ENCODE results near the gene PEX12.
A peak's percentile ranks its signal among the peaks of the same experiment; 100 is the strongest.

Gene PEX12

DNA sequence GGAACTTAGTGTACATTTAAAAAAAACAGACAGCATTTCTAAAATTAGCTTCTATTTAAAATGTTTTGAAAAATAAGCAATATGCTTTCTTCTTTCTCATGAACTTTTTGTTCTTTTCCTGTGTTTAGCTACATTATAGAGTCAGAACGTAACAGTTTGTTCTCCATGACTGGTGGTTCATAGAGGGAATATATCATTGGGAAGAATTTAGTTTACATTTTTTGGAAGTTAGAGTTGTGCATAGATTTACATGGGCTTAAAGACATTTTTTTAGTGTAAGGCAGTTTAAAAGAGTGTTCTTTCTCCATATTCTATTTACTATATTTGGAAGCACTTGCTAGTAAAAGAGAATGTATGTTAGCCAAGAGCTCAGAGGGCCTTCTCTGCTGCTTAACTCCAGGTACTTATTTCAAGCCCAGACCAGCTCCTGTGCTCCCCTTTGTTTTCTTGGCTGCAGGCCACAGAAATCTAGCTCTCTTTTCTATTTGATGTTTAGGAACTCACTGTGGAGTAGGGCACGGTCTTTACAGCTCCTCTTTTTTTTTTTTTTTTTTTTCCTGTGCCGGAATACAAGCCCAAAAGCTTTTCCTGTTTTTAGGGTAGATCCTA is 29.0 kb upstream of the PEX12 start:
- no peaks in the 10 kb centered on the region for H3K4me1 ChIP-seq (ENCODE audit: control insufficient read depth, insufficient read depth, low read length, poor library complexity, severe bottlenecking)
- H3K9me3 ChIP-seq (ENCODE audit: control insufficient read depth, low read length), result no peaks in the 10 kb centered on the region
- H3K27ac ChIP-seq (ENCODE audit: insufficient read depth, low read length, poor library complexity, severe bottlenecking), result no peak overlapping the region
- H3K27me3 ChIP-seq (replicated peaks; ENCODE audit: control insufficient read depth, insufficient read depth, low read length, poor library complexity, severe bottlenecking), result no peaks in the 10 kb centered on the region
- no peak overlapping the region for H3K4me3 ChIP-seq (ENCODE audit: insufficient read depth, low read depth, low read length, poor library complexity, severe bottlenecking)
- peaks cover 50% of the 10 kb centered on the region for H3K36me3 ChIP-seq (ENCODE audit: control insufficient read depth, insufficient read depth, low read length)
- DNase-seq, result no peak

DNA sequence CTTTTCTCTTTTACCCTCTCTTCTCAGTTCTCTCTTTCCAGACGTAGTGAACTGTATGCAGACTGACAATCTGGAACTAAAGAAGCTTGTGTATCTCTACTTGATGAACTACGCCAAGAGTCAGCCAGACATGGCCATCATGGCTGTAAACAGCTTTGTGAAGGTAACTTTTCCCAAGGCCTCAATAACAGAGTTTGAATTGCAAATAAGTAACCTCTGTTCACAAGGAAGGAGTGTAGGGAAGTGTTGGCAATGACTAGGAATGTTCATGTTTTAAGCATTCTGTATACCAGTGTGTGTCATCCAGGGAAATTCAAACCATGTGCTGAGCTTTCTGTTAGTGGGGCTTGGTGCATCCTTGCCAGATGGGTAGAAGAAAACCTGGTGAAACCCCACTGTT is 27.3 kb upstream of the PEX12 start:
- H3K36me3 ChIP-seq (ENCODE audit: control insufficient read depth, insufficient read depth, low read length), result peaks cover 59% of the 10 kb centered on the region
- H3K4me1 ChIP-seq (ENCODE audit: control insufficient read depth, insufficient read depth, low read length, poor library complexity, severe bottlenecking), result no peaks in the 10 kb centered on the region
- H3K27ac ChIP-seq (ENCODE audit: insufficient read depth, low read length, poor library complexity, severe bottlenecking), result no peak overlapping the region
- no peaks in the 10 kb centered on the region for H3K9me3 ChIP-seq (ENCODE audit: control insufficient read depth, low read length)
- no peak for DNase-seq
- H3K27me3 ChIP-seq (replicated peaks; ENCODE audit: control insufficient read depth, insufficient read depth, low read length, poor library complexity, severe bottlenecking), result no peaks in the 10 kb centered on the region
- H3K4me3 ChIP-seq (ENCODE audit: insufficient read depth, low read depth, low read length, poor library complexity, severe bottlenecking), result no peak overlapping the region

DNA sequence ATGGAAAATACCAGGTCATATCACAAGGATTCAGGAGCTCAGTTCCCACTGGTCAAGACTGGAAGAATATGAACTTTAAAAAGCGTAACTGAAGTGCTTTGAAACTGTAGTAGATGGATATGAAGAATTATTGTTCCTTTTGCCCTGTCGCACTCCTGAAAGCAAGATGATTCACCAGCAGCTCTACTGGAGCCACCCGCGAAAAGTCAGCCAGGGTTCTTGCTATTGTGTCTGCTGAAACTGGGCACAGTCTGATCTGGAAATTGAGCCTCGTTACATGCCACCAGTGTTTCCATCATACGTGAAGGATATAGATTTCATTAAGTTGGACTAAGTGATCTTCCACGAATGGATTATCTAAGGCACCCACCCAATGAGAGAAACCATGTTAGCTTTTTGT is 25.3 kb upstream of the PEX12 start:
- DNase-seq, result no peak
- Histone ChIP-seq H3K27ac (ENCODE audit: insufficient read depth, low read length, poor library complexity, severe bottlenecking) (no peak overlapping the region), H3K27me3 (replicated peaks; ENCODE audit: control insufficient read depth, insufficient read depth, low read length, poor library complexity, severe bottlenecking) (no peaks in the 10 kb centered on the region), H3K4me1 (ENCODE audit: control insufficient read depth, insufficient read depth, low read length, poor library complexity, severe bottlenecking) (no peaks in the 10 kb centered on the region), H3K36me3 (ENCODE audit: control insufficient read depth, insufficient read depth, low read length) (peaks cover 56% of the 10 kb centered on the region), H3K9me3 (ENCODE audit: control insufficient read depth, low read length) (no peaks in the 10 kb centered on the region), H3K4me3 (ENCODE audit: insufficient read depth, low read depth, low read length, poor library complexity, severe bottlenecking) (no peak overlapping the region)

DNA sequence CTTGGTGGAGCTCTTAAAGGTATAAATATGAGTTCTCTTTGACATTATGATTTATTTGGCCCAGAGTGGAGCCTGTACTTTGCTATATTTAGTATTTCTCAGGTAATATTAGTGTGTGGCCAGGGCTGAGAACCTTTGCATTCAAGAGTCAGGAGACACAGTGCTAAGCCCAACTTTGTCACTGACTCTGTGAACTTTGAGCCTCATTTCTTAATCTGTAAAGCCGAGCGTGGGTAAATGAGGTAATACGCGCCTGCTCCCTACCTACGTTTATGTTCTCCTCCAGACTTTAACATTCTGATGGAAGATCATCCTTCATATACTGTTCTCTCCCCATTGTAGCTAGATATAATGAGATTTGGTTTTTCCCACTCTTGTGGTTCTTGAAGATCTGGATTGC is 19.2 kb upstream of the PEX12 start:
- H3K36me3 ChIP-seq (ENCODE audit: control insufficient read depth, insufficient read depth, low read length), result peaks cover 68% of the 10 kb centered on the region

GRCh38 chr17:35596530-35597233 is 18.3 kb upstream of the PEX12 start:
- H3K4me3 ChIP-seq (ENCODE audit: insufficient read depth, low read depth, low read length, poor library complexity, severe bottlenecking), result no peak overlapping the region
- no peak for DNase-seq
- H3K27ac ChIP-seq (ENCODE audit: insufficient read depth, low read length, poor library complexity, severe bottlenecking), result no peak overlapping the region
- H3K36me3 ChIP-seq (ENCODE audit: control insufficient read depth, insufficient read depth, low read length), result peaks cover 59% of the 10 kb centered on the region
- no peaks in the 10 kb centered on the region for H3K4me1 ChIP-seq (ENCODE audit: control insufficient read depth, insufficient read depth, low read length, poor library complexity, severe bottlenecking)
- no peaks in the 10 kb centered on the region for H3K9me3 ChIP-seq (ENCODE audit: control insufficient read depth, low read length)
- H3K27me3 ChIP-seq (replicated peaks; ENCODE audit: control insufficient read depth, insufficient read depth, low read length, poor library complexity, severe bottlenecking), result no peaks in the 10 kb centered on the region

More for the DNA sequence above, 19.2 kb upstream of the PEX12 start:
- Histone ChIP-seq H3K4me3 (ENCODE audit: insufficient read depth, low read depth, low read length, poor library complexity, severe bottlenecking) (no peak overlapping the region), H3K27ac (ENCODE audit: insufficient read depth, low read length, poor library complexity, severe bottlenecking) (no peak overlapping the region), H3K4me1 (ENCODE audit: control insufficient read depth, insufficient read depth, low read length, poor library complexity, severe bottlenecking) (no peaks in the 10 kb centered on the region), H3K9me3 (ENCODE audit: control insufficient read depth, low read length) (no peaks in the 10 kb centered on the region), H3K27me3 (replicated peaks; ENCODE audit: control insufficient read depth, insufficient read depth, low read length, poor library complexity, severe bottlenecking) (no peaks in the 10 kb centered on the region)
- no peak for DNase-seq

DNA sequence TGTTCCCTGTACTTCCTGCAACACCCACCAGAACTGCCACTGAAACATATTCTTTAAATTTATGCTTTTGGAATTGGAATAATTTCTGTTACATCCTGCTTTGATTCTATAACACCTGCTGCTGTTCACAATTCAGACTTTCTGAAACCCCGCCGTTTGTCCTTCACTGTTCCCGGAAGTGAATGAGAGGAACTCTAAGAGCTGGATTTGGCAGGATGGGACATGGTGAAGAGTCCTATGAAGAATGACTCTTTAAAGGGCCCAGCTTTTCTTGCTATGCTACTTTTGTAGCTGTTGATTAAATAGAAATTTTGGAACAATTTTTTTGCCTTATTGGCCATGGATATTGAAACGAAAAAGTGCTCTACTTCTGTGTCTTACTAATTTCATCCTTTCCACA is 17.7 kb upstream of the PEX12 start:
- Histone ChIP-seq H3K4me3 (ENCODE audit: insufficient read depth, low read depth, low read length, poor library complexity, severe bottlenecking) (no peak overlapping the region), H3K4me1 (ENCODE audit: control insufficient read depth, insufficient read depth, low read length, poor library complexity, severe bottlenecking) (no peaks in the 10 kb centered on the region), H3K27ac (ENCODE audit: insufficient read depth, low read length, poor library complexity, severe bottlenecking) (no peak overlapping the region), H3K9me3 (ENCODE audit: control insufficient read depth, low read length) (no peaks in the 10 kb centered on the region), H3K36me3 (ENCODE audit: control insufficient read depth, insufficient read depth, low read length) (peaks cover 54% of the 10 kb centered on the region), H3K27me3 (replicated peaks; ENCODE audit: control insufficient read depth, insufficient read depth, low read length, poor library complexity, severe bottlenecking) (no peaks in the 10 kb centered on the region)
- DNase-seq, result no peak

DNA sequence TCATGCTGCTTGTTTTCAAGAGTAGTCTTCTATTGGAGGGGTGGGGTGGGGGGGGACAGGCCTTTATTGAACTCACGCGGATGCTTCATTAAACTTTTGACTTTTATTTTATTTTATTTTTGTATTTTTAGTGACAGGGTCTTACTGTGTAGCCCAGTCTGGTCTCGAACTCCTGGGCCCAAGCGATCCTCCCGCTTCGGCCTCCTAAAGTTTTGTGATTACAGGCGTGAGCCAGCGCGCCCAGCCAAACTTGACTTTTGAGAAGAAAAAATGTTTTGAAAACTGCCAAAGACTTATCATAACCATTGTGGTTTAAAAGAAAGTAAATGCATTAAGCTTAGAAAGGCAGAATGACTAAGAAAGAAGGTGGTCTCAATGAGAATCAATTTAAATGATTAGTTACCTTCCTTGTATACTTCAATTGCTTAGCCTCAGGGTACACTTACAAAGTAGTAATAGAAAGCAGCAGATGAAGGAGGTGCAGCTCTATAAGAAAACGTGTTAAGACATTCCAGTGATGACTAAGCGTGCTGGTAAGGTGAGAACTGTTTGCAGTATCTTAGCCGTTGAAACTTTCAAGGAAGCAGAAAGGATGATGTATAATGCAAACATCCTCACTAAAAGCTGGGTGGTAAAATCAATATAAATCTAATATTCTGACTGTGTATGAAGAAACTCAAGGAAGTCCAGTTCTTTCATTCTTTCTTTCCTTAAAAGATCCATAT is 10.0 kb upstream of the PEX12 start:
- Histone ChIP-seq H3K27ac (ENCODE audit: insufficient read depth, low read length, poor library complexity, severe bottlenecking) (no peak overlapping the region), H3K4me1 (ENCODE audit: control insufficient read depth, insufficient read depth, low read length, poor library complexity, severe bottlenecking) (peaks cover 25% of the 10 kb centered on the region)

DNA sequence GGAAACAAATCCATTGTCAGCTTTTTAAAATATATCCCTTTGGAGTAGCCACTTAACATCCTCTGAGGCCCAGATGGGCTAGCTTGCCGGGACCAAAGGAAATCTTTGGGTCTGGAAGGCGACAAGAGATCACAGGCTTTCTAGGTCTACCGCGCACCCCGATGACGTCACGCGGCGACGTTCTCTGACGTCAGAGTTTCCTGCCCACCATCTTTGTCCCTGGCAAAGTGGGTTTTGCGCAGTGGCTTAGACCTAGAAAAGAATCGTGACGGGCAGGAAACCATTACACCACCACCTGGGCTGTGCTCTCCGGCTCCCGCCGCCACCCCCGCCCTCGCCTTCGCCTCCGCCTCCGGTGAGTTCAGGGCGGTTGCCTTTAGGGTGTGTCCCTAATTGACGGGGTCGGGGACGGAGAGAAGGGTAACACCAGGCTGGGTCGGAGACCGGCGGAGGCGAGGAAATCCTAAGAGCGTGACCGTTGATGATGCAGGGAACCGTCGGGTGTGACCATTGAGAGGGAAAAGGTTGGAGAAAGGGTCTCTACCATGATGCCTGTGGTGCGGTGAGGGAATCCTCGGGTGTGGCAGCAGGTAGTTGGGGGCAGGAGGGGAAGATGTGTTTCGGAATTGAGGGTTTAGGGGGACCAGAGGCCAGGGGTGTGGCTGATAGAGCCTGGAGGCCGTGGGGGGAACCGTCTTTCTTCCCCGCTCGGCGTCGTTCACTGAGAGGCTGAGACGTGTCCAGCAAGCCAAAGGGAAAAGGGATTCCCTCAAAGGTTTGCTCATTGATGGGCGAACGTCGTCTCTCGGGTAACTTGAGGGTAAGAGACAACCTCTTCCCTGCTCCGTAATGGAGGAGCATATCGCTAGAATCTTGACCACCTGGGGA is 8.9 kb upstream of the PEX12 start, which contains the start of gene AP2B1:
AP2B1 (plus strand) TSS at position 249 of the 888 bp plus-strand sequence. CDS start 6,709 bp downstream, outside the sequence.
- peak within 1 kb of the TSS; percentile 91 for H3K4me3 ChIP-seq (ENCODE audit: insufficient read depth, low read depth, low read length, poor library complexity, severe bottlenecking)
- no peaks in the 10 kb centered on the region for H3K9me3 ChIP-seq (ENCODE audit: control insufficient read depth, low read length)
- peak; percentile 95 to 96 (median 96) for DNase-seq
- H3K4me1 ChIP-seq (ENCODE audit: control insufficient read depth, insufficient read depth, low read length, poor library complexity, severe bottlenecking), result peaks cover 25% of the 10 kb centered on the region
- H3K27me3 ChIP-seq (replicated peaks; ENCODE audit: control insufficient read depth, insufficient read depth, low read length, poor library complexity, severe bottlenecking), result no peaks in the 10 kb centered on the region
- no peaks in the 10 kb centered on the region for H3K36me3 ChIP-seq (ENCODE audit: control insufficient read depth, insufficient read depth, low read length)
- peak within 1 kb of the TSS; percentile 94 for H3K27ac ChIP-seq (ENCODE audit: insufficient read depth, low read length, poor library complexity, severe bottlenecking)

More for the DNA sequence above, 10.0 kb upstream of the PEX12 start:
- no peaks in the 10 kb centered on the region for H3K9me3 ChIP-seq (ENCODE audit: control insufficient read depth, low read length)
- H3K36me3 ChIP-seq (ENCODE audit: control insufficient read depth, insufficient read depth, low read length), result no peaks in the 10 kb centered on the region
- no peak for DNase-seq
- no peak overlapping the region for H3K4me3 ChIP-seq (ENCODE audit: insufficient read depth, low read depth, low read length, poor library complexity, severe bottlenecking)
- H3K27me3 ChIP-seq (replicated peaks; ENCODE audit: control insufficient read depth, insufficient read depth, low read length, poor library complexity, severe bottlenecking), result no peaks in the 10 kb centered on the region

GRCh38 chr17:35586569-35587073 is 8.2 kb upstream of the PEX12 start:
- Histone ChIP-seq H3K27me3 (replicated peaks; ENCODE audit: control insufficient read depth, insufficient read depth, low read length, poor library complexity, severe bottlenecking) (no peaks in the 10 kb centered on the region), H3K27ac (ENCODE audit: insufficient read depth, low read length, poor library complexity, severe bottlenecking) (peak overlapping the region; percentile 94), H3K4me1 (ENCODE audit: control insufficient read depth, insufficient read depth, low read length, poor library complexity, severe bottlenecking) (peaks cover 25% of the 10 kb centered on the region), H3K36me3 (ENCODE audit: control insufficient read depth, insufficient read depth, low read length) (no peaks in the 10 kb centered on the region), H3K4me3 (ENCODE audit: insufficient read depth, low read depth, low read length, poor library complexity, severe bottlenecking) (peak overlapping the region; percentile 91), H3K9me3 (ENCODE audit: control insufficient read depth, low read length) (no peaks in the 10 kb centered on the region)
- no peak for DNase-seq
